Ovary (tissue), 9 donors: ENCODE data around the gene NDUFA1. TPM values are rescaled to one million over a fixed set of nuclear protein-coding genes. Genes with fewer than 3 reads are reported as not detected.

ENCODE experiments used
- DNase-seq, 5 donors: peaks; one replicate each; pipeline ENCODE4 v3.0.0-alpha.2; 2019 to 2020
- H3K27ac ChIP-seq, 2 donors: fragments of 200-600 bp; one replicate each; pipeline versions ENCODE4 v1.5.1 to v1.8.0; 2019 to 2022
- H3K27me3 ChIP-seq: fragments of 200-600 bp; one replicate; pipeline ENCODE4 v1.8.0; 2022
- H3K36me3 ChIP-seq: fragments of 200-600 bp; sonication (generic); one replicate; pipeline ENCODE4 v1.5.1; 2019
- H3K4me1 ChIP-seq: one replicate; pipeline ENCODE4 v1.8.1; 2013; ENCODE audit warnings: mild to moderate bottlenecking, moderate library complexity; ENCODE audit not compliant: insufficient read depth
- H3K4me3 ChIP-seq: fragments of 200-600 bp; sonication (generic); one replicate; pipeline ENCODE4 v1.5.1; 2017
- H3K9me3 ChIP-seq, 2 donors: fragments of 200-600 bp in 1 of 2; sonication (generic) in 1 of 2; one replicate each; pipeline versions ENCODE4 v1.5.1 to v1.8.1; 2013 to 2019; ENCODE audit warnings: mild to moderate bottlenecking in 1 of 2, moderate library complexity in 1 of 2
- CTCF ChIP-seq, 3 donors: fragments of 450-650 bp in 2 of 3; fragments of 200-600 bp in 1 of 3; IDR thresholded peaks; one replicate each; pipeline versions ENCODE4 v1.5.1 to v1.8.0; 2016 to 2022; ENCODE audit warnings: antibody characterized with exemption in 3 of 3, mild to moderate bottlenecking in 1 of 3
- EP300 ChIP-seq: sonication (generic); formaldehyde crosslinking; IDR thresholded peaks from one replicate; pipeline ENCODE4 v1.6.1; 2017; ENCODE audit warnings: antibody characterized with exemption
- POLR2A ChIP-seq: fragments of 450-650 bp; IDR thresholded peaks from one replicate; pipeline ENCODE4 v1.6.1; 2017; ENCODE audit warnings: antibody characterized with exemption, mild to moderate bottlenecking, moderate library complexity
- WGBS, 3 donors: extraction: QIAGEN DNeasy Blood & Tissue Kit in 1 of 3; methylation state at CpG; one replicate each; pipeline versions ENCODE4 v1.1.5 to v1.1.7; 2013 to 2017; 5-methylcytosine and 5-hydroxymethylcytosine counted together
- intact Hi-C, 4 donors: fragments of 100-400 bp; cut with DNase I; formaldehyde crosslinking; loops; one replicate each; pipeline versions ENCODE4 v1.11.0 to v1.15.1; 2022 to 2023
- polyA plus RNA-seq, 2 donors: library from polyadenylated mRNA; stranded (reverse); fragments of 200-250 nt in 1 of 2; fragments of 350-450 nt in 1 of 2; fragmentation: Illumina TruSeq in 1 of 2; extraction: RNeasy Lipid Tissue Mini Kit (QIAGEN cat#74804) in 1 of 2; gene quantifications; one replicate each; pipeline ENCODE4 v1.2.3, GENCODE V29; 2013 to 2014
- total RNA-seq, 7 donors: library from RNA; depleted of rRNA in 2 of 7; stranded (reverse); fragments of >200 nt in 2 of 7; fragmentation: NEBNext Ultra II Directional in 3 of 7; extraction: Animal tissue kit (Norgen Biotek cat#: 25700) in 3 of 7; gene quantifications; one replicate each; pipeline versions ENCODE4 v1.1.0 to v1.2.4, GENCODE V29; 2016 to 2023
- donor health status: DM: no; HTN: no; CAD: no; lungs with moderate emphysema.
- donor health status: DM: no; HTN: no; CAD: no.
- donor health status: Bipolar disorder and iron deficiency.
- donor health status: DM: yes; HTN: yes; CAD: no.
- donor health status: DM: no; HTN: no; CAD: no.
- donor health status: DM: yes; HTN: yes; CAD: no.

The NDUFA1 gene
- total and polyA plus RNA-seq, 9 donors, result 50.1 to 133 (median 69.4) TPM

GRCh38 chrX:119852382-119853353 is 19.0 kb upstream of the NDUFA1 start, which contains the start of gene UPF3B:
Gene UPF3B, minus strand, starts transcription at chrX:119852963. Its CDS starts 35 bp downstream, at chrX:119852928.
- no peak for TF ChIP-seq CTCF (IDR thresholded peaks at IDR 0.05)
- TF ChIP-seq POLR2A, result peak; percentile 56
- TF ChIP-seq EP300, result no peak
- Histone ChIP-seq H3K27me3 (no peaks in the 10 kb centered on the region), H3K27ac (peak within 1 kb of the TSS; percentile 57 to 82), H3K36me3 (no peaks in the 10 kb centered on the region), H3K4me3 (peak within 1 kb of the TSS; percentile 69), H3K9me3 (no peaks in the 10 kb centered on the region), H3K4me1 (no peaks in the 10 kb centered on the region)
- DNase-seq, result peak; percentile 93 to 97 (median 96)
- WGBS, 3 donors, result 28 to 33% (median 32%) methylated on average over 54 of the region's 54 CpGs
- intact Hi-C loops, result no loop called here

- H3K4me3 ChIP-seq, result peak overlapping the region; percentile 24
- H3K27me3 ChIP-seq, result no peaks in the 10 kb centered on the region
- no peak for TF ChIP-seq CTCF (IDR thresholded peaks at IDR 0.05)
- TF ChIP-seq POLR2A, result no peak
- no peak for TF ChIP-seq EP300
- DNase-seq, result no peak
- WGBS, 3 donors, result 39 to 47% (median 46%) methylated on average over 10 of the region's 10 CpGs
- no peaks in the 10 kb centered on the region for H3K36me3 ChIP-seq
- no peaks in the 10 kb centered on the region for H3K9me3 ChIP-seq
- no peaks in the 10 kb centered on the region for H3K4me1 ChIP-seq
- intact Hi-C loops, result no loop called here
- peak overlapping the region in 1 of 2 donors; percentile 56 for H3K27ac ChIP-seq
Measured at GRCh38 chrX:119853444-119853843, 18.2 kb upstream of the NDUFA1 start.

GRCh38 chrX:119870626-119871131 is 953 bp upstream of the NDUFA1 start:
- Histone ChIP-seq H3K9me3 (no peaks in the 10 kb centered on the region), H3K36me3 (no peaks in the 10 kb centered on the region), H3K4me3 (peak overlapping the region; percentile 63), H3K4me1 (no peaks in the 10 kb centered on the region), H3K27ac (peak overlapping the region in 1 of 2 donors; percentile 94), H3K27me3 (no peaks in the 10 kb centered on the region)
- intact Hi-C loops, result no loop called here
- DNase-seq, result no peak
- WGBS, 3 donors, result 33 to 48% (median 34%) methylated on average over 25 of the region's 25 CpGs
- TF ChIP-seq EP300 (no peak), POLR2A (no peak), CTCF (IDR thresholded peaks at IDR 0.05) (no peak)

- intact Hi-C loops, result no loop called here
- H3K27me3 ChIP-seq, result no peaks in the 10 kb centered on the region
- peak in 1 of 5 donors; percentile 20 for DNase-seq
- H3K9me3 ChIP-seq, result no peaks in the 10 kb centered on the region
- peak overlapping the region; percentile 63 for H3K4me3 ChIP-seq
- peak overlapping the region in 1 of 2 donors; percentile 94 for H3K27ac ChIP-seq
- no peak for TF ChIP-seq POLR2A
- no peak for TF ChIP-seq EP300
- TF ChIP-seq CTCF (IDR thresholded peaks at IDR 0.05), result no peak
- H3K4me1 ChIP-seq, result no peaks in the 10 kb centered on the region
- 29 to 35% (median 32%) methylated on average over 26 of the region's 26 CpGs for WGBS, 3 donors
- H3K36me3 ChIP-seq, result no peaks in the 10 kb centered on the region
Measured at GRCh38 chrX:119871245-119871598, 410 bp upstream of the NDUFA1 start.
